ENCODE results near the gene HDAC11. TPM values are rescaled to one million over a fixed set of nuclear protein-coding genes. Genes with fewer than 3 reads are reported as not detected.

Gene HDAC11
- total RNA-seq, 1 donor from 2014 or later = 12.6 TPM

Other genes starting within 250 kb of the HDAC11 start
- gene NUP210, start 60.0 kb upstream of the HDAC11 start, total RNA-seq = not detected in 2 replicates
- gene FBLN2, start 68.8 kb downstream of the HDAC11 start, total RNA-seq = 0.91 and 2.4 TPM in 2 replicates